ENCODE data around the gene DCN.

DNA sequence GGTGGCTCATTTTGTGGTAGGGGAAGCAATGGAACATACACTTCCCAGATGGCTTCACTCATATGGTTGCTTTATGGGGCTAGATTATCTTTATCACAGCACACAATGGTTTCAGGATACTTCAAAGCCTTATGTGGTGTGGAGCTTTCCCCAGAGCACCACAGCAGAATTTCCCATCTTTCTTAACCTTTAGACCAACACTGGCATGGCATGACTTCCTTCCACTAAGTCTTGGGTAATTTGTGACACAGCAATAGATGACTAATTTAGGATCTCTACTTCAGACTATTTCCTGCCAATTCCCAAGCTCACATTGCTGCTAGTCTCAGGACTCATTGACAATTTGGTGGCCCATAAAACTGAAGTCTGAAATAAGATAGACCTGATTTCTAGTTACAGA, 36.9 kb upstream of the DCN start:
- no peak for TF ChIP-seq CTCF (conservative IDR thresholded peaks at IDR 0.05; ENCODE audit: low read length)
- no peak for TF ChIP-seq EZH2phosphoT487 (IDR thresholded peaks at IDR 0.05; ENCODE audit: borderline replicate concordance)

Data from Loucy (cell line).